ENCODE results near the gene ARHGAP32.

Gene ARHGAP32

DNA sequence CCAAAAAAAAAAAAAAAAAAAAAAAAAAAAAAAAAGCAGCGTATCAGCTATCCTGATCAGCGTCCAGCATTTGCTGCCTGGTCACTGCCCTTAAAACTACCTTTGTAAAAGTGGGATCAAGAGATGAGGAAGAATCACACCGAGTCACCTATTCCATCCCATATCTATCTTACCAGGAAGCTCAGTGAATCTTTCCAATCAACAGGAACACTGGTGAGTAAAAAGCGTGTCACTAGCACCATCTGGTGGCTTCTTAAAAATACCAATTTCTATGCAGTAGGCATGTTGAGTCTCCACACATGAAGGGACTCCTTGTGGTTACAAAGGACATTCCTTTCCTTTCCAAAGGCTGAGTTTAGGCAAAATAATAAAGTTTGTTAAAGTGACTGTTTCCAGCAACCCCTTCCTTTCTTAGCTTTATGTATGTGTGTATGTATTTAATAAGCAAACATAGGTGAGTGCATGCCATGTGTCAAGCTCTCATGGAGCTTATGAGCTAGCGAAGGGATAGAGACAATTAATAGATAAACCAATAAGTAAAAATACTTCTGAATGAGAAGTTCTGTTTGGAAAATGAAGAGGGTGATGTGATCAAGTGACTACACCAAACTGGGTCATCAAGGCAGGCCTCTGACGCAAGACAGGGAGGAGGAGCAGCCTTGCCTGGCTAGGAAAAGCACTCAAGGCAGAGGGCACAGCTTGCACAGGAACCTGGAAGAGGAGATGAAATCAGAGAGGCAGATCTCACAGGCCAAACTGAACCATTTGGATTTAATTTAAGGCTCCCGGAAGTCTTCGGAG is 235.5 kb downstream of the ARHGAP32 start:
- TF ChIP-seq, protein P1, sequence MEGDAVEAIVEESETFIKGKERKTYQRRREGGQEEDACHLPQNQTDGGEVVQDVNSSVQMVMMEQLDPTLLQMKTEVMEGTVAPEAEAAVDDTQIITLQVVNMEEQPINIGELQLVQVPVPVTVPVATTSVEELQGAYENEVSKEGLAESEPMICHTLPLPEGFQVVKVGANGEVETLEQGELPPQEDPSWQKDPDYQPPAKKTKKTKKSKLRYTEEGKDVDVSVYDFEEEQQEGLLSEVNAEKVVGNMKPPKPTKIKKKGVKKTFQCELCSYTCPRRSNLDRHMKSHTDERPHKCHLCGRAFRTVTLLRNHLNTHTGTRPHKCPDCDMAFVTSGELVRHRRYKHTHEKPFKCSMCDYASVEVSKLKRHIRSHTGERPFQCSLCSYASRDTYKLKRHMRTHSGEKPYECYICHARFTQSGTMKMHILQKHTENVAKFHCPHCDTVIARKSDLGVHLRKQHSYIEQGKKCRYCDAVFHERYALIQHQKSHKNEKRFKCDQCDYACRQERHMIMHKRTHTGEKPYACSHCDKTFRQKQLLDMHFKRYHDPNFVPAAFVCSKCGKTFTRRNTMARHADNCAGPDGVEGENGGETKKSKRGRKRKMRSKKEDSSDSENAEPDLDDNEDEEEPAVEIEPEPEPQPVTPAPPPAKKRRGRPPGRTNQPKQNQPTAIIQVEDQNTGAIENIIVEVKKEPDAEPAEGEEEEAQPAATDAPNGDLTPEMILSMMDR (IDR thresholded peaks at IDR 0.05; ENCODE audit: low read depth, low read length) = peak; percentile 58
- no peaks in the 10 kb centered on the region for H3K36me3 ChIP-seq
- no peaks in the 10 kb centered on the region for H3K9me3 ChIP-seq (ENCODE audit: severe bottlenecking)
- H3K4me3 ChIP-seq (ENCODE audit: low read depth, low read length) = no peak overlapping the region
- peak; percentile 55 for DNase-seq
- no peaks in the 10 kb centered on the region for H3K27me3 ChIP-seq (ENCODE audit: insufficient read depth, low read depth, severe bottlenecking)
- no peak overlapping the region for H3K27ac ChIP-seq

DNA sequence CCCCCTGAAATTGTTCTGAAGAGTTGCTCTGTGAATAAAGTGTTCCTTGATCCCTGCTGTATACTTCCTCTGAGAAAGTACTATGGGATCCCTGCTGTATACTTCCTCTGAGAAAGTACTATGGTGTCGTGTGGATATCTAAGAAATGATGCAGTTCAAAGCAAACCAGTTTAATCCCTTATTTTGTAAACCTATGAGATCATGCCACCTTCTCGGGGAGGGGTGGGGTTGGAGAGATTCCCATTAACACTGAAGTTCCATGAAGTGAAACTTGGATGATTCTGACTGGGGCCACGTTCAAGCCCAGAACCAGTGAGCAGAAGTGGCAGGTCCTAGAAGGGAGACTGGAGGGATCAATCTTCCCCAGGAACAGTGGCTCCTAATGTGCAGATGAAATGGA is 236.5 kb downstream of the ARHGAP32 start:
- Histone ChIP-seq H3K4me3 (ENCODE audit: low read depth, low read length) (no peak overlapping the region), H3K27me3 (ENCODE audit: insufficient read depth, low read depth, severe bottlenecking) (no peaks in the 10 kb centered on the region), H3K9me3 (ENCODE audit: severe bottlenecking) (no peaks in the 10 kb centered on the region), H3K27ac (no peak overlapping the region), H3K36me3 (no peaks in the 10 kb centered on the region)
- no peak for DNase-seq
- TF ChIP-seq, protein P1 (IDR thresholded peaks at IDR 0.05; ENCODE audit: low read depth, low read length) = no peak

DNA sequence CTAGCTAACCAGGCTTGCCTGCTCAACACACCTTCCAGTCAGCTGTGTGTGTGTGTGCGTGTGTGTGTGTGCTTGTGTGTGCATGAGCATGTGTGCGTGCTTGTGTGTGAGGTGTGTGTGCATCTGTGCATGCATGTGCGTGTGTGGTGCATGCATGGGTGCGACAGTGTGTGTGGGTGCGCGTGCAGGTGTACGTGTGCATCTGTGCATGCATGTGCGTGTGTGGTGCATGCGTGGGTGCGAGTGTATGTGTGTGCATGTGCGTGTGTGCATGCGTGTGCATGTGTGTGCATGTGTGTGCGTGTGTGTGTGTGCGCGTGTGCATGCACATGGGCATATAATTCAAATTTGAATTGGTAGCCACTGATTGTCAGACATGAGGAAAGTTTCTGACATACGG is 239.0 kb downstream of the ARHGAP32 start:
- Histone ChIP-seq H3K36me3 (no peaks in the 10 kb centered on the region), H3K27ac (no peak overlapping the region), H3K9me3 (ENCODE audit: severe bottlenecking) (no peaks in the 10 kb centered on the region), H3K27me3 (ENCODE audit: insufficient read depth, low read depth, severe bottlenecking) (no peaks in the 10 kb centered on the region), H3K4me3 (ENCODE audit: low read depth, low read length) (no peak overlapping the region)
- TF ChIP-seq, protein P1 (IDR thresholded peaks at IDR 0.05; ENCODE audit: low read depth, low read length) = no peak
- DNase-seq = no peak

DNA sequence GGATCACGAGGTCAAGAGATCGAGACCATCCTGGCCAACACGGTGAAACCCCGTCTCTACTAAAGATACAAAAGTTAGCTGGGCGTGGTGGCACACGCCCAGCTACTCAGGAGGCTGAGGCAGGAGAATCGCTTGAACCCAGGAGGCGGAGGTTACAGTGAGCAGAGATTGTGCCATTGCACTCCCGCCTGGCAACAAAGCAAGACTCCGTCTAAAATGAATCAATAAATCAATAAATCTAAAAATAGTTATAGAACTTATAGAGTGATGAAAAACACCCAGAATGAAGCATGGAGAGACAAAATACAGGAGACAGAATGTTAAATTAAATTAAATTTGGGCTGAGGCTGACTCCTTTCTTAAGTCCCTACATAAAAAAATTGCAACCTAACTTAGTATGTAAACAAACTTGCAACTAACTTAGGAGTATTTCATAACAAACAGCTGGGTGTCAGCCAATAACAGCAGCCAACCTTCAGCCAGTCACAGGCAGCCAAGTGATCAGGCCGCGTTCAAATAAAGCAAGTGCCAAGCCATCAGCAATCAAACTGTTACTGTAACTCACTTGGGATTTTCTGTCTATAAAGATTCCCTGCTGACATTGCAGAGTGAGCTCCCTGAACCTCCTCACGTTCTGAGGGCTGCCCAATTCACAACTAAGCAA is 242.2 kb downstream of the ARHGAP32 start:
- Histone ChIP-seq H3K27me3 (ENCODE audit: insufficient read depth, low read depth, severe bottlenecking) (no peaks in the 10 kb centered on the region), H3K36me3 (no peaks in the 10 kb centered on the region), H3K9me3 (ENCODE audit: severe bottlenecking) (no peaks in the 10 kb centered on the region), H3K4me3 (ENCODE audit: low read depth, low read length) (no peak overlapping the region), H3K27ac (no peak overlapping the region)
- TF ChIP-seq, protein P1 (IDR thresholded peaks at IDR 0.05; ENCODE audit: low read depth, low read length) = no peak
- DNase-seq = no peak

DNA sequence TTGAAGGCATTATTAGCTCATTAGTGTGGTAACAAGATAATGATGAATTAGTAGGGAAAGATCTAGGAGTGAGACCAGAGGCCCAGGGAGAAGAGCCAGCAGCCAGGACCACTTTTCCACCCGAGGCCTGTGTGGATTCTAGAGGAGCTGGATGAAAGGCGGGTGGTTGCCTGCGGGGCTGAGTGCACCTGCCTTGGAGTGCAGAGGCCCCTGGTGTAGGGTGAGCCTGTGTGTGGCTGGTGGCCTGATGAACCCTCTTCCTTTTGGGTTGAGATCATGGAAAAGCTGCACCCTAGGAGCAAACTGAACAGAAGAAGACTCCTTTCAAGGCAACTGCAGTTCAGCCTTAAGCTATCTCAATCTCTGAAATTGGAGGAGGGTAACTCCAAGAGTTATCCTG is 243.5 kb downstream of the ARHGAP32 start:
- DNase-seq = peak; percentile 30
- Histone ChIP-seq H3K4me3 (ENCODE audit: low read depth, low read length) (no peak overlapping the region), H3K36me3 (no peaks in the 10 kb centered on the region), H3K9me3 (ENCODE audit: severe bottlenecking) (no peaks in the 10 kb centered on the region), H3K27ac (no peak overlapping the region), H3K27me3 (ENCODE audit: insufficient read depth, low read depth, severe bottlenecking) (no peaks in the 10 kb centered on the region)
- TF ChIP-seq, protein P1 (IDR thresholded peaks at IDR 0.05; ENCODE audit: low read depth, low read length) = peak; percentile 72

All from WERI-Rb-1 (cell line).